ENCODE data around the gene CARS1.
"Not testable (repeated sequence)": the region's sequence is repeated elsewhere in the genome, so short reads cannot be mapped to it uniquely, and the experiment has no call there.

DNA sequence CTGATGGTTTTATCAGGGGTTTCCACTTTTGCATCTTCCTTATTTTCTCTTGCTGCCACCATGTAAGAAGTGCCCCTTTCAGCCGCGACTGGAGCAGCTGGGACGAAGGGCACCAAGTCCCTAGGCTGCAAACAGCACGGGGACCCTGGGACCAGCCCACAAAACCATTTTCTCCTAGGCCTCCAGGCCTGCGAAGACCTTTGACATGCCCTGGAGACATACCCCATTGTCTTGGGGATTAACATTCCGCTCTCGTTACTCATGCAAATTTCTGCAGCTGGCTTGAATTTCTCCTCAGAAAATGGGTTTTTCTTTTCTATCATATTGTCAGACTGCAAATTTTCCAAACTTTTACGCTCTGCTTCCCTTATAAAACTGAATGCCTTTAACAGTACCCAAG, 6.7 kb upstream of the CARS1 start:
- not testable (repeated sequence) for TF ChIP-seq JUNB (IDR thresholded peaks at IDR 0.05; ENCODE audit: unreplicated experiment); STAT1 (IDR thresholded peaks at IDR 0.05; ENCODE audit: unreplicated experiment); POLR2AphosphoS5 (IDR thresholded peaks at IDR 0.05; ENCODE audit: low read depth); EZH2phosphoT487 (IDR thresholded peaks at IDR 0.05; ENCODE audit: unreplicated experiment); EZH2 (IDR thresholded peaks at IDR 0.05; ENCODE audit: low read depth, unreplicated experiment)
- TF ChIP-seq, protein P1, sequence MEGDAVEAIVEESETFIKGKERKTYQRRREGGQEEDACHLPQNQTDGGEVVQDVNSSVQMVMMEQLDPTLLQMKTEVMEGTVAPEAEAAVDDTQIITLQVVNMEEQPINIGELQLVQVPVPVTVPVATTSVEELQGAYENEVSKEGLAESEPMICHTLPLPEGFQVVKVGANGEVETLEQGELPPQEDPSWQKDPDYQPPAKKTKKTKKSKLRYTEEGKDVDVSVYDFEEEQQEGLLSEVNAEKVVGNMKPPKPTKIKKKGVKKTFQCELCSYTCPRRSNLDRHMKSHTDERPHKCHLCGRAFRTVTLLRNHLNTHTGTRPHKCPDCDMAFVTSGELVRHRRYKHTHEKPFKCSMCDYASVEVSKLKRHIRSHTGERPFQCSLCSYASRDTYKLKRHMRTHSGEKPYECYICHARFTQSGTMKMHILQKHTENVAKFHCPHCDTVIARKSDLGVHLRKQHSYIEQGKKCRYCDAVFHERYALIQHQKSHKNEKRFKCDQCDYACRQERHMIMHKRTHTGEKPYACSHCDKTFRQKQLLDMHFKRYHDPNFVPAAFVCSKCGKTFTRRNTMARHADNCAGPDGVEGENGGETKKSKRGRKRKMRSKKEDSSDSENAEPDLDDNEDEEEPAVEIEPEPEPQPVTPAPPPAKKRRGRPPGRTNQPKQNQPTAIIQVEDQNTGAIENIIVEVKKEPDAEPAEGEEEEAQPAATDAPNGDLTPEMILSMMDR (conservative IDR thresholded peaks at IDR 0.05; ENCODE audit: low read depth in 2 of 2) = not testable (repeated sequence)
- TF ChIP-seq, protein P2, sequence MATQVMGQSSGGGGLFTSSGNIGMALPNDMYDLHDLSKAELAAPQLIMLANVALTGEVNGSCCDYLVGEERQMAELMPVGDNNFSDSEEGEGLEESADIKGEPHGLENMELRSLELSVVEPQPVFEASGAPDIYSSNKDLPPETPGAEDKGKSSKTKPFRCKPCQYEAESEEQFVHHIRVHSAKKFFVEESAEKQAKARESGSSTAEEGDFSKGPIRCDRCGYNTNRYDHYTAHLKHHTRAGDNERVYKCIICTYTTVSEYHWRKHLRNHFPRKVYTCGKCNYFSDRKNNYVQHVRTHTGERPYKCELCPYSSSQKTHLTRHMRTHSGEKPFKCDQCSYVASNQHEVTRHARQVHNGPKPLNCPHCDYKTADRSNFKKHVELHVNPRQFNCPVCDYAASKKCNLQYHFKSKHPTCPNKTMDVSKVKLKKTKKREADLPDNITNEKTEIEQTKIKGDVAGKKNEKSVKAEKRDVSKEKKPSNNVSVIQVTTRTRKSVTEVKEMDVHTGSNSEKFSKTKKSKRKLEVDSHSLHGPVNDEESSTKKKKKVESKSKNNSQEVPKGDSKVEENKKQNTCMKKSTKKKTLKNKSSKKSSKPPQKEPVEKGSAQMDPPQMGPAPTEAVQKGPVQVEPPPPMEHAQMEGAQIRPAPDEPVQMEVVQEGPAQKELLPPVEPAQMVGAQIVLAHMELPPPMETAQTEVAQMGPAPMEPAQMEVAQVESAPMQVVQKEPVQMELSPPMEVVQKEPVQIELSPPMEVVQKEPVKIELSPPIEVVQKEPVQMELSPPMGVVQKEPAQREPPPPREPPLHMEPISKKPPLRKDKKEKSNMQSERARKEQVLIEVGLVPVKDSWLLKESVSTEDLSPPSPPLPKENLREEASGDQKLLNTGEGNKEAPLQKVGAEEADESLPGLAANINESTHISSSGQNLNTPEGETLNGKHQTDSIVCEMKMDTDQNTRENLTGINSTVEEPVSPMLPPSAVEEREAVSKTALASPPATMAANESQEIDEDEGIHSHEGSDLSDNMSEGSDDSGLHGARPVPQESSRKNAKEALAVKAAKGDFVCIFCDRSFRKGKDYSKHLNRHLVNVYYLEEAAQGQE (IDR thresholded peaks at IDR 0.05; ENCODE audit: unreplicated experiment) = not testable (repeated sequence)

Data from GM23338 (cell line).